HepG2 (cell line): Measurements from ENCODE around the gene KCNJ5. TPM values are rescaled to one million over a fixed set of nuclear protein-coding genes. Genes with fewer than 3 reads are reported as not detected.

ENCODE experiments used
- ATAC-seq: fragments of 200-7000 bp; cut with Tn5 transposase; 3 replicates; pipeline ENCODE4 v1.9.1; 2020; ENCODE audit warnings: mild to moderate bottlenecking, moderate library complexity
- BruUV-seq: library from RNA; stranded (reverse); fragments of 400-500 nt; replicated peaks from 2 replicates; lab custom pipeline; 2021; lab: Mats Ljungman, UMichigan
- CTCF ChIA-PET: fragments of 300-600 bp; formaldehyde crosslinking; extraction: SDS; loops from one replicate; lab custom pipeline; 2021; ENCODE audit warnings: low total read pairs, inconsistent platforms, low intra/inter-chr PET ratio; lab: Yijun Ruan, JAX
- POLR2A ChIA-PET: fragments of 350-600 bp; sonication (Branson Sonifier 250); formaldehyde crosslinking; loops from one replicate; lab custom pipeline; 2020; ENCODE audit warnings: antibody characterized with exemption, inconsistent platforms; lab: Yijun Ruan, JAX
- DNase-seq: peaks from one replicate; pipeline ENCODE4 v3.0.0-alpha.2; 2015; ENCODE audit warnings: low spot score
- FAIRE-seq: peaks from 3 replicates; lab custom pipeline; 2011; peaks lifted over from hg19 to GRCh38; lab: Jason Lieb, UNC
- H2AFZ ChIP-seq: one replicate; pipeline ENCODE4 v1.6.1; 2011; ENCODE audit warnings: low read length, inconsistent platforms
- H3K27ac ChIP-seq: fragments of 300-600 bp; 3 replicates; pipeline ENCODE4 v1.8.0; 2011; ENCODE audit warnings: mixed run types, mild to moderate bottlenecking, mixed read lengths, low read length, inconsistent platforms; ENCODE audit not compliant: insufficient read depth; ENCODE audit errors: extremely low read length
- H3K27me3 ChIP-seq, 2 experiments: fragments of 200-600 bp in 1 of 2; 2 replicates in 1 of 2; 3 replicates in 1 of 2; pipeline versions ENCODE4 v1.6.0 to v1.8.0; 2011; ENCODE audit warnings: low read length in 2 of 2, mild to moderate bottlenecking in 2 of 2, moderate library complexity in 2 of 2, inconsistent platforms in 1 of 2; ENCODE audit not compliant: insufficient read depth in 2 of 2, control insufficient read depth in 1 of 2
- H3K36me3 ChIP-seq, 2 experiments: fragments of 200-600 bp in 1 of 2; replicated peaks in 1 of 2; 2 replicates in 1 of 2; 3 replicates in 1 of 2; pipeline versions ENCODE4 v1.5.1 to v1.8.0; 2011; ENCODE audit warnings: low read length in 2 of 2, inconsistent platforms in 1 of 2; ENCODE audit not compliant: insufficient read depth in 2 of 2, control insufficient read depth in 1 of 2
- H3K4me1 ChIP-seq: 2 replicates; pipeline ENCODE4 v1.5.1; 2012; ENCODE audit warnings: low read length, inconsistent platforms; ENCODE audit not compliant: insufficient read depth
- H3K4me2 ChIP-seq: 2 replicates; pipeline ENCODE4 v1.6.0; 2011; ENCODE audit warnings: low read depth, low read length, inconsistent platforms
- H3K4me3 ChIP-seq, 3 experiments: fragments of 200-600 bp in 1 of 3; sonication (generic), shearing (Covaris generic) in 1 of 3; replicated peaks in 1 of 3; 2 replicates each; pipeline ENCODE4 v1.5.1; 2011 to 2016; ENCODE audit warnings: low read length in 3 of 3, inconsistent platforms in 2 of 3, low read depth in 2 of 3, mild to moderate bottlenecking in 2 of 3, control low read depth in 1 of 3, mixed read lengths in 1 of 3; ENCODE audit not compliant: insufficient read depth in 1 of 3
- H3K79me2 ChIP-seq: one replicate; pipeline ENCODE4 v1.6.1; 2011; ENCODE audit warnings: low read length, inconsistent platforms; ENCODE audit not compliant: insufficient read depth
- H3K9ac ChIP-seq: 2 replicates; pipeline ENCODE4 v1.6.0; 2011; ENCODE audit warnings: mild to moderate bottlenecking, low read depth, low read length, inconsistent platforms; ENCODE audit not compliant: insufficient read depth
- H3K9me3 ChIP-seq: 2 replicates; pipeline ENCODE4 v1.5.1; 2012; ENCODE audit warnings: mild to moderate bottlenecking, low read length
- H4K20me1 ChIP-seq: 2 replicates; pipeline ENCODE4 v1.6.0; 2011; ENCODE audit warnings: inconsistent platforms, mild to moderate bottlenecking, low read length, moderate library complexity; ENCODE audit not compliant: insufficient read depth
- CREBL2 ChIP-seq: sonication (generic); formaldehyde crosslinking; IDR thresholded peaks from 2 replicates; pipeline ENCODE4 v1.8.1; 2023; ENCODE audit warnings: missing genetic modification reagents, mild to moderate bottlenecking, borderline replicate concordance
- REST ChIP-seq, 2 experiments: IDR thresholded peaks; 2 replicates each; pipeline ENCODE4 v1.6.1; 2011 to 2012; ENCODE audit warnings: low read length in 2 of 2, borderline replicate concordance in 1 of 2, low read depth in 1 of 2, mild to moderate bottlenecking in 1 of 2, moderate library complexity in 1 of 2
- ZNF709 ChIP-seq: sonication (generic); formaldehyde crosslinking; IDR thresholded peaks from 2 replicates; pipeline ENCODE4 v1.5.0; 2020; ENCODE audit warnings: mild to moderate bottlenecking, missing genetic modification reagents
- WGBS: methylation state at CpG from one replicate; pipeline ENCODE4 v1.1.6; 2017; ENCODE audit warnings: low lambda C conversion rate; 5-methylcytosine and 5-hydroxymethylcytosine counted together
- in situ Hi-C: cut with HindIII; loops from 2 replicates; pipeline ENCODE4 v1.10.0; 2017; ENCODE audit warnings: low pct_unique_long_range_greater_than_20kb; ENCODE audit not compliant: extremely low pct_ligation_motif_present
- intact Hi-C: fragments of 100-400 bp; cut with micrococcal nuclease; formaldehyde crosslinking; loops from one replicate; pipeline ENCODE4 v1.10.0; 2022; ENCODE audit not compliant: unreplicated experiment
- polyA plus RNA-seq, 8 experiments: library from polyadenylated mRNA; depleted of rRNA in 3 of 8; stranded (reverse) in 7 of 8; unstranded in 1 of 8; fragments of >200 nt; fragmentation: Illumina TruSeq in 4 of 8; extraction: Trizol in 4 of 8; gene quantifications; 2 replicates each; pipeline versions ENCODE4 v1.2.1 to v1.2.3, GENCODE V29; 2011 to 2016; ENCODE audit warnings: low read depth in 4 of 8, missing spikeins in 1 of 8, mixed read lengths in 1 of 8; ENCODE audit not compliant: insufficient read depth in 1 of 8
- total RNA-seq, 5 experiments: library from RNA; depleted of rRNA; stranded (reverse); fragments of >200 nt; fragmentation: Illumina TruSeq; extraction: Trizol; gene quantifications; 2 replicates each; pipeline ENCODE4 v1.2.3, GENCODE V29; 2016; ENCODE audit warnings: low read depth in 1 of 5

The KCNJ5 gene
- total and polyA plus RNA-seq, 2 of the 13 experiments (the other 11 are each of a cell fraction or from before 2014, with no cell fraction given): not detected

GRCh38 chr11:128841461-128842072 is 49.6 kb upstream of the KCNJ5 start:
- TF ChIP-seq REST (IDR thresholded peaks at IDR 0.05; ENCODE audit: borderline replicate concordance in 1 of 2, low read depth in 1 of 2, low read length in 2 of 2) (no peak), ZNF709 (CRISPR knock-in tag) (no peak), CREBL2 (no peak)
- no peaks in the 10 kb centered on the region for H3K79me2 ChIP-seq
- no peaks in the 10 kb centered on the region for H3K9me3 ChIP-seq
- intact Hi-C loops: no loop called here
- H3K36me3 ChIP-seq: no peaks in the 10 kb centered on the region
- H3K9ac ChIP-seq: no peak overlapping the region
- no TSS peak for BruUV-seq
- POLR2A ChIA-PET: no interaction called here
- no peak overlapping the region for H2AFZ ChIP-seq
- no peaks in the 10 kb centered on the region for H4K20me1 ChIP-seq
- H3K4me2 ChIP-seq: no peak overlapping the region
- in situ Hi-C loops: no loop called here
- DNase-seq (no peak), FAIRE-seq (no peak), ATAC-seq (no peak)
- H3K27ac ChIP-seq: no peak overlapping the region
- WGBS: 41% methylated on average over 7 of the region's 7 CpGs
- CTCF ChIA-PET: no interaction called here
- H3K4me3 ChIP-seq: no peak overlapping the region
- H3K27me3 ChIP-seq: no peaks in the 10 kb centered on the region; a peak in 1 of 5 replicates
- no peaks in the 10 kb centered on the region for H3K4me1 ChIP-seq
